SK-N-SH treated with all-trans-retinoic acid at 6 μM for 48 hours (cell line): ENCODE measurements around the gene TAS2R50.

Experiments
- ATAC-seq: fragments of 200-7000 bp; cut with Tn5 transposase; 3 replicates; pipeline ENCODE4 v1.9.1; 2020; ENCODE audit warnings: mild to moderate bottlenecking, moderate library complexity
- ARNTL ChIP-seq: fragments of 450-650 bp; formaldehyde crosslinking; IDR thresholded peaks from 2 replicates; pipeline ENCODE4 v1.5.0; 2020; ENCODE audit warnings: low read depth, mild to moderate bottlenecking, moderate library complexity, borderline replicate concordance
- BACH2 ChIP-seq: fragments of 250-450 bp; sonication (Bioruptor Pico); IDR thresholded peaks from 2 replicates; pipeline ENCODE4 v1.9.0; 2021; ENCODE audit warnings: mild to moderate bottlenecking, borderline replicate concordance
- CREB5 ChIP-seq: fragments of 250-450 bp; sonication (Bioruptor Pico); IDR thresholded peaks from 2 replicates; pipeline ENCODE4 v1.5.1; 2020; ENCODE audit warnings: low read depth, mild to moderate bottlenecking, moderate library complexity
- CSDC2 ChIP-seq: fragments of 250-450 bp; sonication (Bioruptor Pico); IDR thresholded peaks from 2 replicates; pipeline ENCODE4 v1.5.0; 2020; ENCODE audit warnings: mild to moderate bottlenecking, moderate library complexity
- CSRNP3 ChIP-seq: fragments of 250-450 bp; sonication (Bioruptor Pico); IDR thresholded peaks from 2 replicates; pipeline ENCODE4 v1.5.1; 2021; ENCODE audit warnings: mild to moderate bottlenecking, moderate library complexity
- ESRRG ChIP-seq: fragments of 250-450 bp; sonication (Bioruptor Pico); IDR thresholded peaks from 2 replicates; pipeline ENCODE4 v1.6.1; 2021; ENCODE audit warnings: mild to moderate bottlenecking
- GLIS3 ChIP-seq: fragments of 250-450 bp; sonication (Bioruptor Pico); IDR thresholded peaks from 2 replicates; pipeline ENCODE4 v1.5.0; 2020; ENCODE audit warnings: mild to moderate bottlenecking, moderate library complexity
- ISL1 ChIP-seq: fragments of 250-450 bp; sonication (Bioruptor Pico); IDR thresholded peaks from 2 replicates; pipeline ENCODE4 v2.1.2; 2022; ENCODE audit warnings: mild to moderate bottlenecking, moderate library complexity
- PATZ1 ChIP-seq: fragments of 250-450 bp; sonication (Bioruptor Pico); IDR thresholded peaks from 2 replicates; pipeline ENCODE4 v1.8.0; 2020; ENCODE audit warnings: mild to moderate bottlenecking, moderate library complexity, borderline replicate concordance
- PPARA ChIP-seq: fragments of 250-450 bp; sonication (Bioruptor Pico); IDR thresholded peaks from 2 replicates; pipeline ENCODE4 v1.5.0; 2020; ENCODE audit warnings: mild to moderate bottlenecking, borderline replicate concordance
- RARB ChIP-seq: fragments of 250-450 bp; sonication (Bioruptor Pico); IDR thresholded peaks from 2 replicates; pipeline ENCODE4 v1.8.0; 2021; ENCODE audit warnings: mild to moderate bottlenecking, moderate library complexity
- SNAI2 ChIP-seq: fragments of 250-450 bp; sonication (Bioruptor Pico); IDR thresholded peaks from 2 replicates; pipeline ENCODE4 v1.5.0; 2020; ENCODE audit warnings: mild to moderate bottlenecking, moderate library complexity
- TCF4 ChIP-seq: fragments of 250-450 bp; sonication (Bioruptor Pico); IDR thresholded peaks from 2 replicates; pipeline ENCODE4 v1.8.0; 2021; ENCODE audit warnings: mild to moderate bottlenecking, moderate library complexity, borderline replicate concordance
- TOX ChIP-seq: fragments of 250-450 bp; sonication (Bioruptor Pico); IDR thresholded peaks from 2 replicates; pipeline ENCODE4 v1.8.0; 2021; ENCODE audit warnings: mild to moderate bottlenecking, moderate library complexity, borderline replicate concordance
- TSHZ2 ChIP-seq: fragments of 250-450 bp; sonication (Bioruptor Pico); IDR thresholded peaks from 2 replicates; pipeline ENCODE4 v1.5.0; 2020; ENCODE audit warnings: mild to moderate bottlenecking, moderate library complexity
- ZFP30 ChIP-seq: fragments of 450-650 bp; formaldehyde crosslinking; IDR thresholded peaks from 2 replicates; pipeline ENCODE4 v1.5.0; 2022; ENCODE audit warnings: mild to moderate bottlenecking, moderate library complexity
- ZNF565 ChIP-seq: fragments of 450-650 bp; formaldehyde crosslinking; conservative IDR thresholded peaks from 2 replicates; pipeline ENCODE4 v1.5.0; 2020; ENCODE audit warnings: low read depth, mild to moderate bottlenecking, moderate library complexity
- ZNF70 ChIP-seq: fragments of 450-650 bp; formaldehyde crosslinking; IDR thresholded peaks from 2 replicates; pipeline ENCODE4 v1.5.0; 2020; ENCODE audit warnings: mild to moderate bottlenecking, moderate library complexity
- ZNF8 ChIP-seq: fragments of 450-650 bp; formaldehyde crosslinking; IDR thresholded peaks from 2 replicates; pipeline ENCODE4 v1.5.0; 2020; ENCODE audit warnings: mild to moderate bottlenecking, moderate library complexity

TAS2R50 gene

GRCh38 chr12:10998204-10998603 is 11.5 kb upstream of the TAS2R50 start, which contains the start of gene TAS2R20:
Gene TAS2R20, minus strand, starts transcription at chr12:10998304. Its CDS starts 429 bp downstream, at chr12:10997875.
- TF ChIP-seq ZNF565 (CRISPR knock-in tag) (no peak), ZFP30 (no peak), SNAI2 (CRISPR knock-in tag) (no peak), TSHZ2 (CRISPR knock-in tag) (no peak), ARNTL (CRISPR knock-in tag) (no peak), ESRRG (CRISPR knock-in tag) (no peak), RARB (CRISPR knock-in tag) (no peak), TCF4 (no peak), ISL1 (CRISPR knock-in tag) (no peak), PPARA (CRISPR knock-in tag) (no peak), ZNF70 (no peak), CSRNP3 (no peak), PATZ1 (CRISPR knock-in tag) (no peak), BACH2 (CRISPR knock-in tag) (no peak), ZNF8 (CRISPR knock-in tag) (no peak), CREB5 (CRISPR knock-in tag) (no peak), TOX (CRISPR knock-in tag) (no peak), GLIS3 (no peak), CSDC2 (CRISPR knock-in tag) (no peak)
- ATAC-seq = no peak

GRCh38 chr12:10994307-10994706 is 7.6 kb upstream of the TAS2R50 start:
- no peak for ATAC-seq
- no peak for TF ChIP-seq PATZ1 (CRISPR knock-in tag)
- no peak for TF ChIP-seq CSDC2 (CRISPR knock-in tag)
- no peak for TF ChIP-seq ZNF8 (CRISPR knock-in tag)
- TF ChIP-seq TSHZ2 (CRISPR knock-in tag) = no peak
- TF ChIP-seq PPARA (CRISPR knock-in tag) = no peak
- TF ChIP-seq CREB5 (CRISPR knock-in tag) = no peak
- no peak for TF ChIP-seq ZNF565 (CRISPR knock-in tag)
- TF ChIP-seq, all 23 proteins: peak for 0
